COLO668 (cell line): ENCODE data around the gene SP140.

ENCODE experiments used
- DNase-seq: peaks from one replicate; lab custom pipeline; 2025; ENCODE audit not compliant: unreplicated experiment; lab: John Stamatoyannopoulos, UW

The SP140 gene

GRCh38 chr2:230362030-230362691 lies 136.6 kb downstream of the SP140 start:
- DNase-seq, result no peak
